ENCODE results near the gene CLCNKB.
A peak's percentile ranks its signal among the peaks of the same experiment; 100 is the strongest.

CLCNKB gene

GRCh38 chr1:16076031-16076864 lies 32.7 kb downstream of the CLCNKB start:
- no peak for DNase-seq (ENCODE audit: low spot score)

GRCh38 chr1:16076865-16077238 lies 33.3 kb downstream of the CLCNKB start:
- peak; percentile 52 for DNase-seq (ENCODE audit: low spot score)

- no peak for DNase-seq (ENCODE audit: low spot score)
These were observed 34.0 kb downstream of the CLCNKB start for GRCh38 chr1:16077406-16078245.

DNA sequence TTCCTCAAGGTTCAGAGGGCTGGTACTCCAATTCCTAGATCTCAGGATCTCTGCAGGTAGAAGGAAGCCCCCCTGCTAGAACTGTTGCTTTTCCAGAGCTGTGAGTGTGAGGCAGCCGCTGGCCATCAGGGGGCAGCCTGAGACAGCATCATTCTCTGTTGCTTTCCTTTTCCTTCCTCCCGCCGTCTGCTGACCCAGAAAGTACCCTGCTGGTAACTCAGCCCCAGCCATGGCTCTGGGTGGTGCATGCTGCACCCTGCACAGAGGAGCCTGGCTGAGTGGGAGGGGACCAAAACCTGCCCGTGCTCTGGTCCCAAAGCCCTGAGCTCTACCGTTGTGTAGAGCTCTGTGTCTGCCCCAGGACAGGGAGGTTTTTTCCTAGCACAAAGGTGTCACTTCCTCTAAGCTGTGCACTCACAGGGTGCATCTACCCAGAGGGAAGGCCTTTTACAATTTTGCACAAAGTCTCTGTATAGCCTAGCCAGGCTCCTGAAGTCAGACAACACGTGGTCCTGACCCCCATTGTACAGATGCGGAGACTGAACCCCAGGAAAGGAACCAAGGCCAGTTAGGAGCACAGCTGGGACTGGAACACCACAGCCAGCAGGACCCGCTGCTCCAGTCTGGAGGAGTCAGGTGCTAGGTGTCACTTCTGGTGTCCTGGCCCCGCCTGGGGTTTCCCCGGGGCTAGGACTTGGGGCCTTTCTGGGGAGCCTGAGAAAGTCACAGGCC lies 35.5 kb downstream of the CLCNKB start:
- peak; percentile 82 for DNase-seq (ENCODE audit: low spot score)

GRCh38 chr1:16080422-16081150 lies 37.0 kb downstream of the CLCNKB start:
- no peak for DNase-seq (ENCODE audit: low spot score)

DNA sequence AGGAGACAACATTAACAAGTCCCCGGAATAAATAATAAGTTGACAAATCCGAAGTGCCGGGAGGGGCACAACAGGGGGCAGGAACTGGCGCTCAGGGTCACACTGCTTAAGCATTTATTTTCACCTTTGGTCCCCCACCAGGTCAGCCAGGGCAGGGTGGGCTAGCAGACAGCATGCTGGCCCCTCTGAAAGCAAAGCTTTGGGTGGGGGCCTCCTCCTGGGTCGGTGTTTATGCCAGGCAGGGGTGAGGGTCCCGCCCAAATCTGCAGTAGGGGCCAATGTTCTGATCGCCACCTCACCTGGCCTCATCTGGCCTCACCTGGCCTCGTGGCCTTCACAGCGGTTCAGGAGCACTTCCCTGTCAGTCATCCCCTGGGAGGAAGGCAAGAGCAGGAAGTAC lies 38.1 kb downstream of the CLCNKB start:
- DNase-seq (ENCODE audit: low spot score): no peak

DNA sequence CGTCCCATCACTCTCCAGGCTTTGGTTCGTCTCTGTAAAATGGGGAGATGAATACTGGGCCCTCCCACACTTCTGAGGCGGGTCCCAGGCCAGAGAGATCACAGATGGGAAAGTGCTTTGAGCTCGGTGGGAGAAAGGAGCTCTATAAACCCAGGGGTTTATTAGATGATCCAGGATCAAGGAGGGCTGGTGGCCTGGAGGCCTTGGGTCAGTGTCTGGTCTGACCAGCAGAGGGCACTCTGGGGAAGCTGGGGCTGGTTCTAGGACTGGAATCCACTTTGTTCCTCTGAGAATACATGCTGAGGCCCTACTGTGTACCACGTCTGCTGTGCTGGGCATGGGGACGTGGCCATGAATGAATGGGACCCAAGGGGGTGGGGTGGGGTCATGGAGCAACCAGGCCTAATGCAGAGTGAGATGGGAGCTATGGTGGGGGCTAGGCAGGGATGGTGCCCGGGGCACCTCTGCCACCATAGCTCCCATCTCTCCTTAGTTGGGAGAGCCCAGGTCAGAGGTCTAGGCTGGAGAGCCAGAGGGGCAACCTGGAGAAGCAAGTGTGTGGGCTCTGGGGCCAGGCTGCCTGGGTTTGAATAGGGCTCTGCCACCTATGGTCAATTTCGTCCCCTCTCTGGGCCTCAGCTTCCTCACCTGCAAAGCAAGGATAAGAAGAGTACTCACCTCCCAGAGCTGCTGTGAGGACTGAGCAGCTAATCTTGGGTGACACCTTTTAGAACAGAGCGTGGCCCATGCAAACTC lies 38.9 kb downstream of the CLCNKB start:
- DNase-seq (ENCODE audit: low spot score): peak; percentile 43

DNA sequence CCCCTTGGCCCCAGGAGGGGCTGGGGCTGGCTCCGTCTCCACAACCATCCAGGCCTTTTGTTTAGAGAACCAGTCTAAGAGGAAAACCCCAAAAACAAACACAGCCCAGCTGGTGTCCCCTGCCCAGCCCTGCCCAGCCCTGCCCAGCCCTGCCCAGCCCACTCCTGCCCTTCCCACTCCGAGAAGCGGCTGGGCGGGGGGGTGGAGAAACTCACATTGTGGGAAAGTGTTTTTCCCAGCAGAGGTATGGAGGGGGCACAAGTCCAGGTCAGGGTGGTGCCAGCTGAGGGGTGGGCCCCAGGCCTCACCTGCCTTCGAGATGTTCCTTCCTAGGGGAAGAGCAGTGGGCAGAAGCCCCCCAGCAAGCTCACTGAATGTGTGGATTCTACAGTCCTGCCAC lies 39.9 kb downstream of the CLCNKB start:
- DNase-seq (ENCODE audit: low spot score): no peak

- DNase-seq (ENCODE audit: low spot score): no peak
These were observed 41.9 kb downstream of the CLCNKB start for GRCh38 chr1:16085522-16085921.

DNA sequence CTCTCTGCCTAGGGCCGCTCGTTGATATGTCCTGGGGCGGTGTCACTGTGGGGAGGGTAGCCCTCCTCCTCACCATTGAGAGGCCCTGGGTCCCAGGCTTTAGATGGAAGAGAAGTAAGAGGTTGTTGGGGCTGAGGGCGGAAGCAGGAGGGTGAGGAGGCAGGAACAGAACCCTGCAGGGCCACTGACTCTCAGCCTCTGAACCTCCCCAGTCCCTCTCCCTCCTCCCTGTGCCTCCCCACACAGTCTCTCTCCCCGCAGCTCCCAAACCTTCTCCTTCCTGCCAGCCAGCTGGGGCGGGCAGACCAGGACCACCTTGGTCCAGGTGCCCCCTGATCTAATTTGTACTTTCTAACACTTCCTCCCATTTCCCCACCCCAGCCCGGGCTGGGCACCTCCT lies 44.2 kb downstream of the CLCNKB start:
- DNase-seq (ENCODE audit: low spot score): no peak

DNA sequence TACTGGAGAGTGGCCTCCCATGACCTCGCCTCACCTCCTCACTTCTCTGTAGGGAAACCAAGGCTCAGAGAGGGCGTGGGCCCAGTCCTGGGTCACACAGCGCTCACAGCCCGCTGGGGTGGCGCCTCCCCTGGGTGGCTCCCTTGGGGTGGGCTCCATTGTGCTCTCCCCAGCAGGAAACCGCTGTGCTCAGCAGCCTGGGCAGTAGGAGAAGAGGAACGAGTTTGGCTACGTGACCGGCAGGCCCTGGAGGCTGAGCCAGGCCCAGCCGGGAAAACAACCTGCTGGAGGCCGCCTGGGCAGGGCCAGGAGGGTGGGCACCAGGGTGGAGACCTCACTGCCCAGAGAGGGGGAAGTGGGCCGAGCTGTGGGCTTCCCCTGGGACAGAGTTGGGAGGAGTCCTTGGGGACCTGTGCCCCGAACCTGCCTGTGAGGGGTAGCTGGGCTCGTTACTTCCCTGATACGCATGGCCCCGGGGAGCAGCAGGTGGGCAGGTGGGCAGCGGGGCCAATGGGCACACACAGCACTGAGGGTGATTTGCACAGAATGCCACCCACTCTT lies 44.8 kb downstream of the CLCNKB start:
- DNase-seq (ENCODE audit: low spot score): no peak

DNA sequence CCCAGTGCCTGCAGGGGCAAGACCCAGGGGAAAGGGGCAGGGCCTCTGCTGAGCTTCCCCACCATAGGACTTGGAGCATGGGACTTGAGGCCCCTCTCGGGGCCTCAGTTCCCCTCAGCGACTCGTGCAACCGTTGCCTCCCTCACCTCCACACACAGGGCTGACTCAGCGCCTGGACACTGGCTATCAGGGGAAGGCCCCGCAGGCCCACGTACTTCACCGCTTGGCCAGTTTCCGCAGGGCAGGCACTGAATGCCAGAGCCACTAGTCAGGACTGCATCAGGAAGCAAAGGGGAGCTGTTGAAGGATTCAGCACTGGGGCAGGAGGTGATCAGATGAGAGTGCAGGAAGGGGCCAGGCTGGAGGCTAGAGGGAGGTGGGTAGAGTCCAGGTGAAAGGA lies 45.4 kb downstream of the CLCNKB start:
- DNase-seq (ENCODE audit: low spot score): no peak

DNA sequence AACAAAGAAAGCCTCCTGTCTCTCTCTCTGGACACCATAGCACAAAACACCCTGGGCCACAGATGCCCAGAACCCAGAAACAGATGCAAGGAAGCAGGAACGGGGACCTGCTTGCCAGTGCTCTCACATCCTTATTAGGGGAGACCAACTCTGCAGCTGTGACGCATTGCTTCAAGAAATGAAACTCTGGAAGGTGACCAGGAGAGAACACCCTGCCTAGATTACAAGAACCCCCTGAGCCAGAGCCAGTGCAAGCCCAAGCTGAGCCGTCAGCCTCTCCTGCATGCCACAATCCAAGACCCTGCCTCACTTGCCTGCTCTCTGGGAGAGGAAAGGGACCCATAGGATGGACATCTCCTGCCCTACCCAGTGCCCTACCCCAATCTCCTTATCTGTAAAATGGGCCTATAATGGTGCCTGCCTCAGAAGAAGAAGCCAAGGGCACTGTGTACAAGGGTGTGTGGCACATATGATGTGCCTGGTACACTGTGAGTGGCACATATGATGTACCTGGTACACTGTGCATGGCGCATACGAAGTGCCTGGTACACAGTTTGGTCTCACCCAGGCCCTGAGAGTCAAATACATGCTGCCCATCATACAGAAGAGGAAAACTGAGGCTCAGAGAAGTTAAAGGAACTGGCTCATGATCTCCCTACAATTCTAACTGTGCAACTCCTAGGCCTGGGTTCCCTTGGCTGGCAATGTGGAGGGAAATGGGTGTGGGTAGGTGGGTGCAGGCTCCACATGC lies 46.7 kb downstream of the CLCNKB start:
- DNase-seq (ENCODE audit: low spot score): no peak

GRCh38 chr1:16091296-16091695 lies 47.7 kb downstream of the CLCNKB start:
- DNase-seq (ENCODE audit: low spot score): no peak

DNA sequence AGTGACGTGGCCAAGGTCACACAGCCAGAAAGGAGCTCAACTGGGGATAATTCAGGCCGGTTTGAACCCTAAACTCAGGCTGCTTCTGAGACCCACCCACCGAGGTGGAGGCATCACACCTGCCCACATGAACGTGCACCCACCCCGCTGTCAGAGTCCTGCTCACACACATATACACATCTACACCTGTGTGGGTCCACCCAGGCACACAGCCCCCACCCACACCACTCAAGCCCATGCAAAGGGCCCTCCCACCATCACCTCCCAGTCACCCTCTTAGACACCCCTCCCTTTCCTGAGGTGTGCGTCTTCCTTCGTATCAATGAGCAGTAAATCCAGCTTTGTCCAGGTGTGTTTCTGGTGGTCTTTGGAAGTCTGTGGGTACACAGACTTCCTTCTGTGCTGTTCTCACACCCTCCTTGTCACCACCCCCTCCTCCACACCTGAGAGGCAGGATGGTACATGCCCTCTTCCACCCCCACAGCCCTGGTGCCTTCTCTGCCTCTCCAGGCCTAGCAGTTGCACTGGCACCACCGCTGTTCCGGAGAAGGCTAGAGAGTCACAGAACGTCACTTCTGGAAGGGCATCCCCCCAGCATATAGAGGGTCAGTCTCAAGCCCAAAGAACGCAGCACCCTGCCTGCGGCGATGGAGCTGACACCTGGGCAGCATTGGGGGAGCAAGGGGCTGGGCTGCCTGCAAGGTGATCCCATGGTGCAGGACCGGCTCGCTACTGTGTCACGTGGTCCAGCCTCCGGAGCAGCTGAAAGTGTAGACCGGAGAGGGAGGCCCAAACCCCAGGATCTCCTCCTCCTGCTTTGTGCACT lies 48.7 kb downstream of the CLCNKB start:
- no peak for DNase-seq (ENCODE audit: low spot score)

DNA sequence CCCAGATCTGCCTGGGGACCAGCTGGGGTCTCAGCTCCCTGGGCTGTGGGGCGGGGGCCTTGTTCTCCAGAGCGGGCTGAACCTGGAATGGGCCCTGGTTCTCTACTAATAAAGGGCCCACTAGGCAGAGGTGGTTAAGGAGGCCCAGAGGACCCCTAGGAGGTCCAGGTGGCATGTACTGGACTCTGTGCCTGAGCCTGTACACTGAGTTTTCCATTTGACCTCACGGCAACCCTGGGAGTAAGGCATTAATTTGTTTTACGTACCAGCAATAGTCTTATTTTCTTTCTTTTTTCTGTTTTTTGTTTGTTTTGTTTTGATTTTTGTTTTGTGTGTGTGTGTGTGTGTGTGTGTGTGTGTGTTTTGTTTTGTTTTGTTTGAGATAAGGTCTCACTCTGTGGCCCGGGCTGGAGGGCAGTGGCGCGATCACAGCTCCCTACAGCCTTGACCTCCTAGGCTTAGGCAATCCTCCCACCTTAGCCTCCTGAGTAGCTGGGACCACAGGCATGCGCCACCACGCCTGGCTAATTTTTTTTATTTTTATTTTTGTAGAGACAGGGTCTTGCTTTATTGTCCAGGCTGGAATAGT lies 49.4 kb downstream of the CLCNKB start:
- DNase-seq (ENCODE audit: low spot score): no peak

GRCh38 chr1:16093611-16094010 lies 50.0 kb downstream of the CLCNKB start:
- no peak for DNase-seq (ENCODE audit: low spot score)

- DNase-seq (ENCODE audit: low spot score): no peak
These were observed 51.0 kb downstream of the CLCNKB start for GRCh38 chr1:16094453-16095158.

Measured in SW480 (cell line).